T-helper 2 cell (primary cell): ENCODE results near the gene SH3BP5L.
A peak's percentile ranks its signal among the peaks of the same experiment; 100 is the strongest.
"Not testable (repeated sequence)": the region's sequence is repeated elsewhere in the genome, so short reads cannot be mapped to it uniquely, and the experiment has no call there.

Experiments
- DNase-seq, 5 experiments: peaks; one replicate each; pipeline versions ENCODE4 v3.0.0 to v3.0.0-alpha.2; 2012 to 2022

Gene SH3BP5L

GRCh38 chr1:248808876-248809275 is 16.8 kb downstream of the SH3BP5L start:
- no peak for DNase-seq

GRCh38 chr1:248807067-248807737 is 18.5 kb downstream of the SH3BP5L start:
- peak in 4 of 5 experiments; percentile 7 to 60 (median 24) for DNase-seq

- DNase-seq, result no peak
Observed at GRCh38 chr1:248805876-248806275, 19.8 kb downstream of the SH3BP5L start.

GRCh38 chr1:248804771-248805681 is 20.7 kb downstream of the SH3BP5L start:
- DNase-seq, result no peak

GRCh38 chr1:248803501-248803900 is 22.2 kb downstream of the SH3BP5L start:
- DNase-seq, result not testable (repeated sequence)

GRCh38 chr1:248802454-248802853 is 23.3 kb downstream of the SH3BP5L start:
- DNase-seq, result no peak

GRCh38 chr1:248800459-248800858 is 25.3 kb downstream of the SH3BP5L start:
- DNase-seq, result no peak

- DNase-seq, result no peak
Observed at GRCh38 chr1:248798791-248799190, 26.9 kb downstream of the SH3BP5L start.

- not testable (repeated sequence) for DNase-seq
Observed at GRCh38 chr1:248794663-248795062, 31.1 kb downstream of the SH3BP5L start.

- peak in 1 of 5 experiments; percentile 86 for DNase-seq
Observed at GRCh38 chr1:248793592-248793991, 32.1 kb downstream of the SH3BP5L start.

- DNase-seq, result no peak
Observed at GRCh38 chr1:248792342-248792741, 33.4 kb downstream of the SH3BP5L start.

GRCh38 chr1:248791010-248791409 is 34.7 kb downstream of the SH3BP5L start:
- DNase-seq, result no peak

GRCh38 chr1:248790456-248790855 is 35.3 kb downstream of the SH3BP5L start:
- no peak for DNase-seq

- not testable (repeated sequence) for DNase-seq
Observed at GRCh38 chr1:248789337-248789736, 36.4 kb downstream of the SH3BP5L start.

GRCh38 chr1:248788327-248788726 is 37.4 kb downstream of the SH3BP5L start:
- no peak for DNase-seq

- no peak for DNase-seq
Observed at GRCh38 chr1:248787430-248787829, 38.3 kb downstream of the SH3BP5L start.

GRCh38 chr1:248786156-248786555 is 39.6 kb downstream of the SH3BP5L start:
- DNase-seq, result peak in 1 of 5 experiments; percentile 70

GRCh38 chr1:248783367-248783766 is 42.3 kb downstream of the SH3BP5L start:
- DNase-seq, result no peak

- DNase-seq, result no peak
Observed at GRCh38 chr1:248782416-248783141, 43.1 kb downstream of the SH3BP5L start.

- DNase-seq, result no peak
Observed at GRCh38 chr1:248779350-248779749, 46.4 kb downstream of the SH3BP5L start.

GRCh38 chr1:248778906-248779305 is 46.8 kb downstream of the SH3BP5L start:
- no peak for DNase-seq

GRCh38 chr1:248776991-248777390 is 48.7 kb downstream of the SH3BP5L start:
- DNase-seq, result no peak

- DNase-seq, result no peak
Observed at GRCh38 chr1:248775441-248775840, 50.3 kb downstream of the SH3BP5L start.
